ENCODE measurements around the gene SMC4.

SMC4 gene

DNA sequence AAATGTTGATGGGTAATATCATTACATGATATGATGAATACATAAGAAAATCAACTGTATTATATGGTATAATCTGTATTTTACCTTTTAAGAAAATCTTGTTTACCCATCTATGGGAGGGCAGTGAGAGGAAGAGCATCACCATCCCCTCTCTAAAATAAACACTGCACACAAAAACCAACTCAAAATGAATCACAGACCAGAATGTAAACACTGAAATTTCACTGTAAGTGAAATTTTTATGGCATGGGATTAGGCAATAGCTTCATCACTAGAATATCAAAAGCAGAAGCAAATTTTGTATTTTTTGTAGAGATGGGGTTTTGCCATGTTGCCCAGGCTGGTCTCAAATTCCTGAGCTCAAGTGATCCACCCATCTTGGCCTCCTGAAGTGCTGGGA, 26.7 kb upstream of the SMC4 start:
- ATAC-seq (ENCODE audit: insufficient read depth, low read depth) (no peak), DNase-seq (no peak)
- Histone ChIP-seq H3K9me3 (ENCODE audit: insufficient read depth, low read length, severe bottlenecking) (no peaks in the 10 kb centered on the region), H3K36me3 (ENCODE audit: insufficient read depth, low read length) (peaks cover 31% of the 10 kb centered on the region), H3K4me2 (ENCODE audit: insufficient read depth, low read length) (no peak overlapping the region), H3K4me3 (ENCODE audit: low read depth in 1 of 2, low read length in 2 of 2) (no peak overlapping the region), H2AFZ (ENCODE audit: low read depth, low read length) (no peak overlapping the region), H3K27ac (ENCODE audit: low read length) (no peak overlapping the region), H3K27me3 (ENCODE audit: insufficient read depth, low read length, poor library complexity) (no peaks in the 10 kb centered on the region), H3K9ac (ENCODE audit: low read depth, low read length) (no peak overlapping the region), H4K20me1 (ENCODE audit: insufficient read depth, low read length) (peaks cover 6% of the 10 kb centered on the region; the same call in 1 of the 2 replicates), H3K79me2 (ENCODE audit: insufficient read depth, low read length) (no peaks in the 10 kb centered on the region), H3K4me1 (ENCODE audit: insufficient read depth, low read length) (peaks cover 38% of the 10 kb centered on the region)
- TF ChIP-seq EZH2 (IDR thresholded peaks at IDR 0.05; ENCODE audit: borderline replicate concordance, low read depth, low read length, severe bottlenecking) (no peak), CTCF (IDR thresholded peaks at IDR 0.05; ENCODE audit: borderline replicate concordance, extremely low read depth, low read length, poor library complexity, severe bottlenecking) (no peak)

- Histone ChIP-seq H3K4me3 (ENCODE audit: low read depth in 1 of 2, low read length in 2 of 2) (no peak overlapping the region), H2AFZ (ENCODE audit: low read depth, low read length) (no peak overlapping the region), H3K9me3 (ENCODE audit: insufficient read depth, low read length, severe bottlenecking) (no peaks in the 10 kb centered on the region), H3K27ac (ENCODE audit: low read length) (no peak overlapping the region), H3K27me3 (ENCODE audit: insufficient read depth, low read length, poor library complexity) (no peaks in the 10 kb centered on the region), H3K36me3 (ENCODE audit: insufficient read depth, low read length) (peaks cover 31% of the 10 kb centered on the region), H3K4me2 (ENCODE audit: insufficient read depth, low read length) (no peak overlapping the region), H3K4me1 (ENCODE audit: insufficient read depth, low read length) (peaks cover 30% of the 10 kb centered on the region), H3K9ac (ENCODE audit: low read depth, low read length) (no peak overlapping the region), H4K20me1 (ENCODE audit: insufficient read depth, low read length) (peaks cover 6% of the 10 kb centered on the region; the same call in 1 of the 2 replicates), H3K79me2 (ENCODE audit: insufficient read depth, low read length) (no peaks in the 10 kb centered on the region)
- DNase-seq (no peak), ATAC-seq (ENCODE audit: insufficient read depth, low read depth) (no peak)
- no peak for TF ChIP-seq EZH2 (IDR thresholded peaks at IDR 0.05; ENCODE audit: borderline replicate concordance, low read depth, low read length, severe bottlenecking)
- TF ChIP-seq CTCF (IDR thresholded peaks at IDR 0.05; ENCODE audit: borderline replicate concordance, extremely low read depth, low read length, poor library complexity, severe bottlenecking), result no peak
Measured at GRCh38 chr3:160373655-160374054, 25.8 kb upstream of the SMC4 start.

DNA sequence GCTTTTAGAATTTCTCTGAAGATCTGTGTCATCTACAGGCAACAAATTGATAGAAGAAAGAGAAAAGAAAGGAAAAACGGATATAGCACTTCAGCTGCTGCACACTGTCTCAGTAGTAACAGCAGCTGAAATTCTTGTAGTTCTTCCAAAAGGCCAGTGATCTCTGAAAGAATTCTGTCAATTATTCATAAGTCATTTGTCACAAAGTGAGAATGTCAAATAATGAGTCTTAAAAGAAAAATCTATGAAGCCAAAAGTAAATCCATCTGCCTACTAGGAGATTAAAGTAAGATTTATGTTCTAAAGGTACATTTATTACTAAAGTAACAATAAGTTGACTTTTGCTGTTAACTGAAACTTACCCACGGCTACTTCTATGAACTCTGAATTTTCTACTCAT, 25.0 kb upstream of the SMC4 start:
- Histone ChIP-seq H3K4me1 (ENCODE audit: insufficient read depth, low read length) (peaks cover 21% of the 10 kb centered on the region), H2AFZ (ENCODE audit: low read depth, low read length) (no peak overlapping the region), H3K4me3 (ENCODE audit: low read depth in 1 of 2, low read length in 2 of 2) (no peak overlapping the region), H4K20me1 (ENCODE audit: insufficient read depth, low read length) (peaks cover 6% of the 10 kb centered on the region; the same call in 1 of the 2 replicates), H3K79me2 (ENCODE audit: insufficient read depth, low read length) (no peaks in the 10 kb centered on the region), H3K27ac (ENCODE audit: low read length) (no peak overlapping the region), H3K27me3 (ENCODE audit: insufficient read depth, low read length, poor library complexity) (no peaks in the 10 kb centered on the region), H3K9ac (ENCODE audit: low read depth, low read length) (no peak overlapping the region), H3K4me2 (ENCODE audit: insufficient read depth, low read length) (no peak overlapping the region), H3K36me3 (ENCODE audit: insufficient read depth, low read length) (peaks cover 31% of the 10 kb centered on the region), H3K9me3 (ENCODE audit: insufficient read depth, low read length, severe bottlenecking) (no peaks in the 10 kb centered on the region)
- ATAC-seq (ENCODE audit: insufficient read depth, low read depth), result no peak
- TF ChIP-seq EZH2 (IDR thresholded peaks at IDR 0.05; ENCODE audit: borderline replicate concordance, low read depth, low read length, severe bottlenecking) (no peak), CTCF (IDR thresholded peaks at IDR 0.05; ENCODE audit: borderline replicate concordance, extremely low read depth, low read length, poor library complexity, severe bottlenecking) (no peak)
- DNase-seq, result no peak

- peaks cover 17% of the 10 kb centered on the region for H3K4me1 ChIP-seq (ENCODE audit: insufficient read depth, low read length)
Measured at GRCh38 chr3:160374925-160375324, 24.5 kb upstream of the SMC4 start.

More at GRCh38 chr3:160374925-160375324, 24.5 kb upstream of the SMC4 start:
- H3K79me2 ChIP-seq (ENCODE audit: insufficient read depth, low read length), result no peaks in the 10 kb centered on the region
- H4K20me1 ChIP-seq (ENCODE audit: insufficient read depth, low read length), result peaks cover 6% of the 10 kb centered on the region; the same call in 1 of the 2 replicates
- ATAC-seq (ENCODE audit: insufficient read depth, low read depth) (no peak), DNase-seq (no peak)
- H3K4me3 ChIP-seq (ENCODE audit: low read depth in 1 of 2, low read length in 2 of 2), result no peak overlapping the region
- peaks cover 31% of the 10 kb centered on the region for H3K36me3 ChIP-seq (ENCODE audit: insufficient read depth, low read length)
- H3K9ac ChIP-seq (ENCODE audit: low read depth, low read length), result no peak overlapping the region
- H3K4me2 ChIP-seq (ENCODE audit: insufficient read depth, low read length), result no peak overlapping the region
- no peak overlapping the region for H3K27ac ChIP-seq (ENCODE audit: low read length)
- H2AFZ ChIP-seq (ENCODE audit: low read depth, low read length), result no peak overlapping the region
- no peaks in the 10 kb centered on the region for H3K9me3 ChIP-seq (ENCODE audit: insufficient read depth, low read length, severe bottlenecking)
- no peaks in the 10 kb centered on the region for H3K27me3 ChIP-seq (ENCODE audit: insufficient read depth, low read length, poor library complexity)
- TF ChIP-seq EZH2 (IDR thresholded peaks at IDR 0.05; ENCODE audit: borderline replicate concordance, low read depth, low read length, severe bottlenecking), result no peak
- no peak for TF ChIP-seq CTCF (IDR thresholded peaks at IDR 0.05; ENCODE audit: borderline replicate concordance, extremely low read depth, low read length, poor library complexity, severe bottlenecking)

All from DND-41 (cell line).